Measurements from ENCODE around the gene TBC1D9.

TBC1D9 gene

DNA sequence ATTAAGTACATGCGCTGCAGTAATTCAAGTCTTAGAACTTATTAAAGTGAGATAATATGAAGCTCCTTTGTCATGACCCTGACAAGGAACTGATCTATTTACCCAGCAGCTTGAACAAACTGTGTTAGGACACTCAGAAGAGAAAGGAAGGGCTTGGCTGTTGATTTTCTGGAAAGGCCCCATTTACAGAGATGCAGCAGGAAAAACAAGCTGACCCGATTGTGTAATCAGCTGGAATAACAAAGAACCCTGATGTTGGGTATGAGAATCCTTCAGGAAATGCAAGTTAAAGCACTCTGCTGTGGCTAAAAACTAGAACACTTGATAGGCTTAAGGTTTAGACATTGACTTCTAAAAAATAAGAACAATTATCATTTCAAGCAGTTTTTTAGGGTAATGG lies 64.8 kb downstream of the TBC1D9 start:
- DNase-seq (ENCODE audit: low spot score), result no peak

DNA sequence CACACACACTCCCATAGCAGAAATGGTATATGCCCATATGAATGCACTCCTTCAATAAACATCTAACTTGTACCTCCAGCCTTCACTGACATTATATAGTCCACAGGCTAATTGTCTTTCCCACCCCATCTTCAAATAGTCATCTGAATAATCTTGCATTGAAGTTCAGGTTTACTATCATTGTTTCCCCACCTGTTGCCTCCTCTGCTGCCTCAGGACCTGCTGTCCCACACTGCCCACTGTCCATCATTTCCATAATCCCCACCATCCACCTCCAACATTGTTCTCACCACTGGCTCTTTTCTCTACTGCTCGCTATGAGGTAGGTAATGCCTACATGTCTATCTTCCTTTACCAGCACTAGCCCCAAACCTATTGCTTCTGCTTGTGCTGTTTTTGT lies 66.1 kb downstream of the TBC1D9 start:
- DNase-seq (ENCODE audit: low spot score), result no peak

DNA sequence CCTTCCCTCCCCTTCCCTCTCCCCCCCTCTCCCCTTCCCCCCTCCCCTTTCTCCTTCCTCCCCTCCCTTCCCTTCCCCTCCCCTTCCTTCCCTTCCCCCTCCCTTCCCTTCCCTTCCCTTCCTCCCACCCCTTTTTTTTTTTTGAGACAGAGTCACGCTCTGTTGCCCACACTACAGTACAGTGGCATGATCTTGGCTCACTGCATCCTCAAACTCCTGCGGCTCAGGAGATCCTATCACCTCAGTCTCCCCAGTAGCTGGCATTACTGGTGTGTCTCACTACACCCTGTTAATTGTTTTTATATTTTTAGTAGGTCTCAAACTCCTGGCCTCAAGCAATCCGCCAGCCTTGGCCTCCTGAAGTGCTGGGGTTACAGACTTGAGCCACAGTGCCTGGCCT lies 66.6 kb downstream of the TBC1D9 start:
- DNase-seq (ENCODE audit: low spot score), result no peak

DNA sequence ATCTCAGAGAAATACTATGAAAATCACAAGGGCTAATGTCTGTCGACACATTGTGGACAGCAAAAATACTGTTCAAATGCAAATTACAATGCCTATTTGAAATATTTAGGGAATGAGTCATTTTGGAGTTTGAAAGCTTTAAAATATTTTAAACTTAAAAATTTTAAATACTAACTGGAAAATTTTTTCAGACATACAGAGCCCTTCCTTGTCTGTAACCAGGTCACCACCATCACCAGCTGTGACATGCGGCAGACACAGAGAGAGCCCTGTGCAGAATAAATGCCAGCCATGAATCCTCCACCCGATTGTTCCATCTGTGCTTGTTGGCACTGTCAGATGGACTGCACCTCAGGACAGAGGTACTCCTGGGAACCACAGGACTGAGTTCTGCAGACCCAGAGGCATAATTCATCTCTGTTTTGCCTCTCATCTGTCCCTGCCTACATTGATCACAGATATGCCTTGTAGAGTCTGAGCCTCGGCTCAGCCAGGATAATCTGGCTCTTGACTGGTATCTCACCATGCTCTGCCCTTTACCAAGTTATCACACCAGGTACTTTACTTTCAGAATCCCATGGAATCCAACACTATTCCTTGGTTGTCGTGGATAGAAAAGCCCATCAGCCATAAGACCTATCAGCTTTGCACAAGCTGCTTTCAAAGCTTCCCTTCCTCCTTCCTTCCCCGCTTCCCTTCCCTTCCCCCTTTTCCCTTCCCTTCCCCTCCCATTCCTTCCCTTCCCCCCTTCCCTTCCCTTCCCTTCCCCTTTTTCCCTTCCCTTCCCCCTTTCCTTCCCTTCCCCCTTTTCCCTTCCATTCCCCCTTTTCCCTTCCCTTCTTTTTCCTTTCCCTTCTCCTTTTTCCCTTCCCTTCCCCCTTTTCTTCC lies 67.2 kb downstream of the TBC1D9 start:
- DNase-seq (ENCODE audit: low spot score), result no peak

DNA sequence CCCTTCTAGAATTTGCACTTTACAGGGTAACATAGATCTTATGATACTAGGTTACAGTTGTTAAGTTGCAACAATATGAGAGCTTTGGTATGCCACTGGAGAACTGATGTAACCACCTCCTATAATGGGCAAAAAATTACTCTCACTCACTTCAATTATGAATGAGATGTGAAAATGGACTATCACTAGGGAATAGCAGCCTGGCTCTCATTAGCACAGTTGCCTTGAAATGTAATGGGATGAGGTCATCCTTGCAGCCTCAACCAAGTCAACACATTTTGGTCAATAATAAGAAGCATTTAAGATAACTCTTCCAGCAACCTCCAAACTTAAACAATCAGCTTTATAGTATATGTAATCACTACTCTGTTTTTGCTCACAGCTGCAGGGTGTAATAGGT lies 69.4 kb downstream of the TBC1D9 start:
- DNase-seq (ENCODE audit: low spot score), result no peak

DNA sequence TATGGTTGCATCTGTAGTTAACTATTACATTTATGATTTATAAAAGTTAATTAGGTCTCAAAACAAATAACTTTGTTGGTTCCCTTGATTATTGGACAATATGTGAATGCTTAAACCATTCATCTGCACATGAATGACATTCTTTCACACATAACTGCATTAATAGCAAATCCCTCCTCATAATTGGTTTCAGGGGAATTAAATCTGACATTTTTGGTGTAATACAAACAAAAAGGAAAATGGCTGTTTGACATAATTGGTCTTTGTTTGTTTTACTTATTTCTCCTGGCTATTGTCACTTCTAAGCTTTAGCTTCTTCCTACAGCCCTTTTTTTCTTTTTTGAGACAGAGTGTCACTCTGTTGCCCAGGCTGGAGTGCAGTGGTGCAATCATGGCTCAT lies 71.9 kb downstream of the TBC1D9 start:
- no peak for DNase-seq (ENCODE audit: low spot score)

DNA sequence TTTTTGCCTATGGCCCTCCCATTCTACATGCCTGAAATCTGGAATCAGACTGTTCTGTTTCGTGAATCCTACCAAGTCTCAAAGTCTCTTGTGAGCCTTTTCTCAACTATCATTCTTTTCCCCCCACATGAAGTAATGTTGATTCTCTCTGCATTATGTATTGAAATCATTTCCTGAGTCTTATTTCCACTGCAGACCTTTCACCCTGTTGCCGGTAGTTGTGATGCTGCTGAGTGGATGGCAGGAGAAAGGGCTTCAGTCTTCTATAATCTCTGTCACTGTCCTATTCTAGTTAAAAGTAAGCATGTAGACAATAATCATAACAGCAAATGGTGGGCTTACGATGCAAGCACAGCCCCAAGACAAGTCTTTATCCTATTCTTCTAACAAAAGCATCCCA lies 75.0 kb downstream of the TBC1D9 start:
- no peak for DNase-seq (ENCODE audit: low spot score)

DNA sequence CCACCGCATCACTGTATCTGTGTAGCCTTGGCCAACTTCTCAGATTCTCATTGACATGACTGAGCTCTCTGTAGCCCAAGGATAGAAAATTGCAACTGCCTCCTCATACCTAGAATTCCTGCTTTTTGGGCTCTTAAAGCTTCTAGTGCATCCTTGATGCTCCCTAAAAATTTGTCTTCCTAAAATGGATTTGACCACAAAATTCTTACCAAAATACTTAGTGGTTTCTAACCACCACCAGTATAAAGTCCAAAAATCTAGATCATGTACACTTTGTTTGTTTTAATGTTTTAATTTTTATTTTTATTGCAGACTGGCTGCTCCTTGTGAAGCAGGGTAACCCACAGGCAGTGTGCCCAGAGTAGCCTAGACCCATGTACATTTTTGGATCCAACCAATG lies 75.5 kb downstream of the TBC1D9 start:
- DNase-seq (ENCODE audit: low spot score), result no peak

DNA sequence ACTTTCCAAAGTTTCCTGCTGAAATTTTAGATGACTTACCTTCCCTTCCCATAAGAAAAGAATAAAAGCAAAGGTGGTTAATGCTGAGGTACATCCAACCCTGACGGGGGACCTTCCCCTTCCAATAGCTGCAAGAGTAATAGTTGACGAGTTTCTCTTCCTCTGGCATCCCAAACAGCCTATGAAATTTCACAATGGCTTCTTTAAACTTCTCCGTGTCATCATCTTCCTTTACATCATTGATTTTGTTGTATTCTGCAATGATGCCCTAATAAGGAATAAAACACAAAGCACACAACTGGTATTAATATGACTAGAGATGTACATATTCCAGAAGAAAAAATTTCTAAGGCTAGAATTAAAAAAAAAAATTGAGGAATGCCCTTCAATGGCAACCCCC lies 76.6 kb downstream of the TBC1D9 start:
- no peak for DNase-seq (ENCODE audit: low spot score)

DNA sequence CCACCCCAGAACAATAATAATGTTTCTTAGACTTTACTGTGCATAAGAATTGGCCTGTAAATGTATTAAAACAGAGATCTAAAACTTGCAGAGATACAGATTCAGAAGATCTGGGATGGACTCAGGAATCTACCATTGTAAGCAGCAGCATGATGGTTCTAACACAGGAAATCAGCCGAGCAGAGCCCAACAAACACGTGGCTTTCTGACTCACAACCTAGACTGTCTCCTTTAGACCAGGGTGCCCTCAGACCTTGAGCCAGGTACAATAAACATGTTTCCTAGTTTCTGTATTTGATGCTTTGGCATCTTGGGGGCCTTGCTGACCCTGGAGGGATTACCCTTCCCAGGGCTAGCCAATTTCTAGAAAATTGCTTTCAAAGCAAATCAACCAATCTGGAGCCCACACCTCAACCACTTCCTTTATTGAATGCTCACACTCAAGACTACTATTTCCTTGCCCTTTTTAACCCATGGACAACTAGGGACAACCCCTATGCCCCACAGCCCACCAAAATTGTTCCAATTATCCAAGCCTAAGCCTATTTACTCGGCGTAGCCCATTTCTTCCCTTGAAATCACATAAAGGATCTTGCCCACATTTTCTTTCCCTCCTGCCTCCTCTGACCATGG lies 80.5 kb downstream of the TBC1D9 start:
- no peak for DNase-seq (ENCODE audit: low spot score)

DNA sequence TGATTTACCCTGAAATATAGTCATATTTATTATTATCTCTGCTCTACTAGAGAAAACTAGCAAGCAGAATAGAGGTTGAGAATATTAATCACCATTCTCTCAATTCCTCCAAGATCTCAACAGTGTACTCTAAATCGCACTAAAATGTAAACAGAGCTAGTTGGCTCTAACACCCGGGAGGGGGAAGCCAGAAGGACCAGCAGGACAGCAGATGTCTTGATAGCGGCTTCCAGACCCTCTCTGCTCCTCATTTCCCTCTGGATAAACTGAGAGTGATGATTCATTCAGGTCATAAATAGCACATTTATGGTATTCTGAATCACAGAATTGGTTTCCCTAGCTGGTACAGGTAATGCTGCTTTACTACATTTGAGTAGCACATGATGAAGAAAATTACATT lies 82.5 kb downstream of the TBC1D9 start:
- DNase-seq (ENCODE audit: low spot score), result no peak

DNA sequence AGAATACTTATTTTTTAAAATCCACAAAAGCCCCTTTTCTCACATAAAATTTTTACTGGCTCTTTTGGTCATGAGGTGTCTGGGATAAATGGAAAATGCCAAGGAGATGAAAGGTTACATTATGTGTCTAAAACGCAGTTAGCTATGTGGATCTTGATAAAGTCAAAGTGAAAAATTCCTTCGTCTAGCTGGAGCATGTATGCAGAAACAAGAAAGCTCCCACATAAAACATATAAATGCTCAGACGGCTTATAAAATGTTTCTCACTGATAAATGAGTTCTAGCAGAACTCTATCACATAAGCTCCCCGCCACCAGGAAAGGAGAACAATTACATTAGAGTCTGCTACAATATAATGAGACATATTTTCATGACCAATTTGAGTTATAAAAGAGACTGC lies 83.8 kb downstream of the TBC1D9 start:
- no peak for DNase-seq (ENCODE audit: low spot score)

DNA sequence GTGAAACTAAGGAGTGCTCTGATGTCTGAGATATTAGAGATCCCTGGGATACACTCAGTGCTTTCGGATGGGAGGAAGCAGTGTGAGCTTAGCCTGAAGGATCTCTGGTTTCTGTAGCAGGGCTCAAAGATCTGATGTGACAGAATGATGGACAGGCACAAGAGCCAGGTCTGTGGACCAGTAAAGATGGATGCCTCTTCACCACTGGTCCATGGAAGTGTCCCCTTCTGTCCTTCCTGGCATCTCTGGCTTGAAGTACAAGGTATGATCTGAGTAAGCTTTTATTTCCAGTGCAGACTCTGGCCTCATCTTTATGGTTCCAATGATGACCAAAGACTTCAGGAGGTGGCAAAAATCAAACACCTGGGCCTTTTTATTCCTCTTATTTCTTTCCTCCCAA lies 88.1 kb downstream of the TBC1D9 start:
- DNase-seq (ENCODE audit: low spot score), result no peak

DNA sequence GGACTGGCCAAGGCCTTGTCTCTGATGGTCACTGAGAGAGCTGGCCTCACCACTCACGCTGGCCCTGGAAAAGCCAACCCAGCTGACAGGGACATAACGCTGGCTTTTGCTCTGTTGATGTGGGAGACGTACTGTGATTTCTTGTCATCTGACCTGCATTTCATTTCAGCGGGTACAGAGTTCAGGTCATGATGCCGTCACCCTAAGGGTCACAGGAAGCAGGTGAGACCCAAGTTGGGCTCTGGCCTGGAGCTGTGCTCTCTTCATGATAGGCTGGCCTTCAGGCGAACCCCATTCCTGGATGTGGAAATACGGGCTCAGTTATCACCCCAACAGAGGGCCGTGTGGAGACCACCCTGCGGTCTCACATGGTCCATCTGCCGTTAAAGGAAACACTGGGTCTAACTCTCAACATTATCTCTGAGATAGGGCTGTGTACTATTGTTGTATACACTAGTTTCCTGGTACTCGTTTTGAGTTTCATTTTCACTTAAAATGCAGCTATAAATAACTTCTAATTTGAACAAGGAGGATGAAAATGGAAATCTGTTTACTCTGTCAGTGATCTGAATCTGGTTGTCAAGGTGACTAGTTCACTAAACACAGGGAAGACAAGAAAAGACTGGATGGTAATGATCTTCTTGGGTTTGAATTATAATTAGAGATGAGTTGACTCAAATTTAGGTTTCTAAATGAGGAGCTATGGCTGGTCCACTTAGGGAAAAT lies 89.1 kb downstream of the TBC1D9 start:
- no peak for DNase-seq (ENCODE audit: low spot score)

DNA sequence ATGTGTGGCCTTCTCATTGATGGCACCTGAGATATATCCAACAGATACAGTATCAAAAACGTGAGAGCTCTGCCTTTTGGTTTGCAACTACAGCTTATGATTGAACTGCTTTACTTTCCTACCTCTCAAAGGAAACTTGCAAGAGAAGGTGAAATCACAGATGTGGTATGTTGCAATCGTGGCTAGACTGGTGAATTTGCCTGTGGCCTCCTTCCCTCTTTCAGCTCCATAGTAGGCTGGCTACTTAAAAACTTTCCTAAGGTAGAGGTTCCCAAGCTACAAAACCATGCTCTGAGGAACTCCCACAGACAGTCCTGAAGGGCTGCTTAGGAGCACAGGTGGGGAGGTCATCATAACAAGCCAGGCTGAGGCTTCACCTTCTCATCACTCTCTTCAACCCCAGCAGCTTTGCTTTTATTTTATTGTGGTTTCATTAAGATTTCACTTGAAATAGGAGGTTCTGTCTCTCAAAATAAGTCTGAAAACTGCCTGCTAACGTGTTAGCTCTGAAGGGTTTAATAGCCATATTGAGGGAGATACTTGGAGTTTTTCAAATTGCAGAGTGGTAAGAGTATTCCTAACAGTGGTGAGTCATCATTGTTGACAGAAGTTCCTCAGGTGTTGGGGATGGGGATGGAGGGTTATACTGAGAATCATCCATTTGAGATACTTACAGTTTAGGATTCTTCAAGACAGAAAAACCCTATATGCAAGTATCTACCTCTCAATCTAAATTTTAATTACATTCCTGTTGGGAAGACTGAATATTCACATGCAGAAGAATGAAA lies 93.9 kb downstream of the TBC1D9 start:
- DNase-seq (ENCODE audit: low spot score), result no peak

DNA sequence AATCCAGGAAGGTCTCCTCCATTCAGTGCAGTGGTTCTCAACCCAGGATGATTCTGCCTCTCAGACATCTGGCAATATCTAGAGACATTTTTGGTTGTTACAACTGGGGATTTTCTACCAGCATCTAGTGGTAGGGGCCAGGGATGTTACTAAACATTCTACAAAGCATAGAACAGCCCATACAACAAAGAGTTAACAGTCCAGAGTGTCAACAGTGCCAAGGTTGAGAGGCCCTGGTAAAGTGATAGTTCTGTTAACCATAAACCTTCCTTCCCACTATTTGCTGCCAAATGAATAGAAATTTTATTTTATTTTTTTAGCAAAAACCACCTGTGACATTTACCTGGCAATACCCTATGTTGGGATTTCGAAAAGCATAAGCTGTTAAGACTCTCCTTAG lies 94.6 kb downstream of the TBC1D9 start:
- DNase-seq (ENCODE audit: low spot score), result no peak

DNA sequence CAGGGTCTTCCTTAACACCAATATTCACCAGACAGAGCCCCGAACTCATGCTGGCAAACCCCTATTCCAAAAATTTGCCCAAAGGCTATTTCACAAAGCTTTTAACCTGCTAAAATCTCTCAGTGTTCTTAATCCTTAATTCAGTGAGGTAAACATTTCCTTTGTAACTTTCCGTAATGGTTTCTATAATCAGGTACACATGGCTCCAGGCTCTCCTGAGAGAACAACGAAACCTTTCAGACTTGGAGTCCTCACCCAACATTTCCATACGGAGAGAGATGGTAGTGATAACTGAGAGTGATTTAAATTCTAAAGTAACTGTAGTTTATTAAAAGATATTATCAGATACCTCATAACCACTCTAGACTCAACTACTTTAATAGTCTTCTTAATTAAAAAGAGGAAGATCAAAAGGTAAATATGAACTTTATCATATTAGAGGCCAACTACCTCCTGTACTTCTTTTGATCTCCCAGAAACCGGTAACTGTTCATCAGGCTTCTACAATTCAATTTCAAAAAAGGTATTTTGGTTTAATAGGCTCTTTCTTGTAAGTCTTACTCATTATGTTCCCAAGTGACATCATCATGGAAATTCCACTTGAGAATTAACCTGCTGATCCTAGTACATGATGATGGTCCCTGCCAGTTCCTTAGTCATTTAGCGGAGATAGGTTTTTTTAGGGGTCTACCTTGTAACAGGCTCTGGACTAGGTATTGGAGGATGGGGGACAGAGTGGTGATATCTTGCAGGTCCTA lies 96.1 kb downstream of the TBC1D9 start:
- no peak for DNase-seq (ENCODE audit: low spot score)

DNA sequence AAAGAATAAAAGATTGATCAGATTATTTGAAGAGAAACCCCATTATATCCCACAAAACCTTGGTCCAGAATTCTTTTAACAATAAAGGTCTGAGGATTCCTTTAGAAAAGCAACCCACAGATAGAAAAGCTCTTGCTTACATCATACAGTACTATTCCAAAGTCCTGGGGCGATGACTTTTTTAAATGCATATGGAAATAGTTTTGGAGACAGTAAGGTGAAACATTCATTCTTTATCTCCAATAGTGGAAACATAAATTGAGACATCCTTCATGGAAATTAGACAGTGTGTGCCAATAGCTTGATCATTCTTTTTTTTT lies 101.7 kb downstream of the TBC1D9 start:
- DNase-seq (ENCODE audit: low spot score), result no peak

DNA sequence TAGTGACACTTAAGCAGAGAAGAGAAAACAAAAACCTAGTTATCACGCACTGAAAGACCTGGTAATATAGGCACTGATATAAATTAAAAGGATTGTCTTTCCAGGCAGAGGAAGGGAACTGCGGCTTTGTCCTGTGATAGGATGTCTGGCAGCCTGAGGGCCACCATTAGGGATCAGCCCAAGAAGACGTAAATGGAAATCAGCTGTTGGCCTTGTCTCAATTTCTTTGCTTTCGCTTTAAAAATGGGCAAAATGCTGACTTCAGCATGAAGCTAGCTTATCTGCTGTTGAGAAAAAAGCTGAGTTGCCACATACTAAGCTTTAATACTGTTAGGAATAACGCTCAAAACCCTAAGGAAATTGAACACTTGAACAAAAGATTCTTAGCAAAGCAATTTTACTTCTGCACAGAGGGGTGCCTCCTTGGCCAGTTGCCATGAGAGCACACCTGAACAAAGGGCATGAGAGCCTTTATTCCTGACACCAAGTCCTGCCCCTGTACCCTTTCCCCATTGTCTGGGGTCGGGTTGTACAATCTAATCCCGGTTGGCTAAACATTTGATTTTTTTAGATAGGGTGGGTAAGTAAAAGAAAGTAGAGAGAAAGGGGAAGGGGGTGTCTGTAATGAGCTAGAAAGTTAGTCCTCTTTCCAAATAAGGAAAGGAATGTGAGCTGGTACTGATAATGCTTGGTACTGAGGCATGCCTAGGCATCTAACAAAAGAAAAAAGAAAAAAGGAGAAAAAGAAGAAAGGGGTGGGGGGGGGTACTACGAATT lies 102.3 kb downstream of the TBC1D9 start:
- no peak for DNase-seq (ENCODE audit: low spot score)

DNA sequence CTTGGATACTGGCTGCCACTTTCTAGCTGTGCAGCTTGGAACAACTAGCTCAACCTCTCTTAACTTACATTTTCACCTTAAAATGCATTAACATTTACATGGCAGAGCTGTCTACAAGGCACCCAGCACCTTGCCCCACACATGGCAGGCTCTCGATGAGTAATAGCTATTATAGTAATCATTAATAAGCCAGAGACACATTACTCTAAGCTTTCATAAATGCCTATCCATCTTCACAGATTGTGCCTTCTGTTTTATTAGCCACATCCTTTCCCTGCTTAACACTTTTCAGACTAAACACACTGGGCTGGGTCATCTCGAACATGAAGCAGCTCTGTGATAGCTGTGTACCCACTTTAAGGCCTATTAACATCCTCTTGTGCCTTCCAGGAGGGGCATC lies 103.6 kb downstream of the TBC1D9 start:
- no peak for DNase-seq (ENCODE audit: low spot score)

DNA sequence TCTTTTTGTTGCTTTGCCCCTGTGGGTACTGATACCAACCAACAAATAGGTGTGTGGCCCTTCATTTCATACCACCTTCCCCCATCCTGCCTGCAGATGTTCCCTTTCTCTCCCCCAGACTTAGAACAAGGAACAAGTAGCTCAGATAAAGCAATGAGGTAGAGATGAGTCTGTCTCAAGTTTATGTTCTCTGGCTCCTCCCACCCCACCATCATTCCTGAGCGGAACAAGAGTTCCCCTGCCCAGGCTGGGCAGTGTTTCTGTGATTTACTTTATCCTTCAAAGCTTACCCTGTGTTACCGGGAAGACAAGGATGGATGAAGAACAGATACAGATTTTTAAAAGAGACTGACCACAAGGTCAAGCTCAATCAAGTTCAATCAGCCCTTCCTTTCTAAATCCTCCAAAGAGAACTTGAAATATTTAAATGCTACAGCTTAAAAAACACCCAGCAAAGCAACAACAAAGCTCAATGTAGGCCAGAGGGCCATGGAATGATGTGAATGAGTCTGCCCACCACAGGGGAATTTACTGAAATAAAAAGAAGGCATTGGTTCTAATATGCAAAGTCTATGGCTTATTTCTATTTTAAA lies 107.4 kb downstream of the TBC1D9 start:
- no peak for DNase-seq (ENCODE audit: low spot score)
